Hematopoietic multipotent progenitor cell treated with erythropoietin and hydrocortisone succinate and interleukin-3 and kit ligand, for 17 days (in vitro differentiated cells): ENCODE results near the gene TNS3.

ENCODE experiments used
- DNase-seq: peaks from one replicate; pipeline ENCODE4 v3.0.0-alpha.2; 2015; ENCODE audit warnings: low spot score

Gene TNS3

DNA sequence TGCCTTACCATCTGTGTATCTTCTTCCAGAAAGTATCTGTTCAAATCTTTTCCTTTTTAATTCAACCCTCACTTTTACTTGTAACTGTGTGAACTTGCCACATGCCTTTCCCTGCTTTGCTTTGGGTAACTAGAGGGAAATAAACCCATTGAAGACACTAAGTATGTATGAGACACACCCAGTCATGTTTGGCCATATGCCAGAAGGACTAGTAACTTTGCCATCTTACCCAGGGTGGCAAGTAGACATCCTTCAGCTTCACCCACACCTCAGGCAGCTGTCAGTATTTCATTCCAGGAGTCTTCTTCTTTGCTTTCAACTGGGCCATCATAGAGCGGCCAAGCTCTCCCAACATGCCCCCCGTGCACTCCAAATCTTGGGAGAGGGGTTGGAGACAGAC, 323.1 kb downstream of the TNS3 start:
- DNase-seq, result peak; percentile 66

DNA sequence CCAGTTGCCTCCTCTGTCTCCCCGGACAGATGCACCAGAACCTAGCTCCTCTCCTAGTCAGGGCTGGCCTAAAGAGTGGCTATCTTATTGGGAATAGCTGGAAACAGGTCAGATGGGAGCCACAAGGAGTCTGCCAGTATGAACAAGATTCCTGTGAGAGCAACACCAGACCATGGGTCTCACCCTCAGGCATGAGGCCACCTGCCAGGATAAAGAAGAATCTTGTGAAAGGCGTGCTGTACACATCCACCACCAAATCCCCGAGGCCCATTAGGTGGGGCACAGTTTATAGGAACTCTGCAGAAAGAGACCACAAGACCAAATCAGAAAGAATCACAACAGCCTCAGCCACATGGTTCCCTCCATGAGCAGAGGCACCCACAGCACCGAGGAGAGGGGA, 325.9 kb downstream of the TNS3 start:
- no peak for DNase-seq

DNA sequence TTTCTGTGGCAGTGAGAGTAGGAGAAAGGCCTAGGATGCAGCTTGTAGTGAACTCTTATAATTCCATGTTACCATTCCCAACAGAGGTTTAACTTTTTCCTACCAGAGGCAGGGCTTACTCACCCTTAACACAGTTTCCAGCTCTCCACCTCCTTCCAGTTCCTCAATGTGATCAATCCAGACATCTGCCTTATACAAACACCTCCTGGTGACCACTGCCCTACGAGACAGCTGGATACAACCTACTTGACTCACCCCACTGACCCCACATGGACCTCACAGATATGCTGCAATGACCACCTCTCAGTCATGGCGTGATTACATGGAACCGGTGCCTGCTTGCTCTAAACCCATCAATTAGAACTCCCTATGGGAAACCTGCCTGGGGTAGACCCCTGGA, 326.5 kb downstream of the TNS3 start:
- DNase-seq, result no peak

DNA sequence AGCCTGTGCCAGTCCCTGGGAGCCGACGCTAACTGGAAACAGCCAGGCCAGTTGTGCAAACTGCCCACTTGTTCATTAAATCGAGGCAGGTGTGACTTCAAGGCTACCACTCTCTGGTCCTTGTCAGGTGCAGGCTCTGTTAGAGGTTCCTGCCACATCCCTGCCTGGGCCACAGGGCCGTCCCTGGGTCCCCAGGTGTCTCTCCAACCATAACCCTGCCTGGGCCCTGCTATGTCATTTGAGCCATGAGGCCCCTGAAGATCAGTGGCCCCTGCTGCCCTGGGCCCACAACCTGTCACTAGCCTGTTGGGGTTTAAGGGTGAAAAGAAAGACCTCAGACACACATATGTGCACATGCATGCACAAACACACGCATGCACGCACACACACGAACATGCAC, 326.9 kb downstream of the TNS3 start:
- DNase-seq, result no peak

DNA sequence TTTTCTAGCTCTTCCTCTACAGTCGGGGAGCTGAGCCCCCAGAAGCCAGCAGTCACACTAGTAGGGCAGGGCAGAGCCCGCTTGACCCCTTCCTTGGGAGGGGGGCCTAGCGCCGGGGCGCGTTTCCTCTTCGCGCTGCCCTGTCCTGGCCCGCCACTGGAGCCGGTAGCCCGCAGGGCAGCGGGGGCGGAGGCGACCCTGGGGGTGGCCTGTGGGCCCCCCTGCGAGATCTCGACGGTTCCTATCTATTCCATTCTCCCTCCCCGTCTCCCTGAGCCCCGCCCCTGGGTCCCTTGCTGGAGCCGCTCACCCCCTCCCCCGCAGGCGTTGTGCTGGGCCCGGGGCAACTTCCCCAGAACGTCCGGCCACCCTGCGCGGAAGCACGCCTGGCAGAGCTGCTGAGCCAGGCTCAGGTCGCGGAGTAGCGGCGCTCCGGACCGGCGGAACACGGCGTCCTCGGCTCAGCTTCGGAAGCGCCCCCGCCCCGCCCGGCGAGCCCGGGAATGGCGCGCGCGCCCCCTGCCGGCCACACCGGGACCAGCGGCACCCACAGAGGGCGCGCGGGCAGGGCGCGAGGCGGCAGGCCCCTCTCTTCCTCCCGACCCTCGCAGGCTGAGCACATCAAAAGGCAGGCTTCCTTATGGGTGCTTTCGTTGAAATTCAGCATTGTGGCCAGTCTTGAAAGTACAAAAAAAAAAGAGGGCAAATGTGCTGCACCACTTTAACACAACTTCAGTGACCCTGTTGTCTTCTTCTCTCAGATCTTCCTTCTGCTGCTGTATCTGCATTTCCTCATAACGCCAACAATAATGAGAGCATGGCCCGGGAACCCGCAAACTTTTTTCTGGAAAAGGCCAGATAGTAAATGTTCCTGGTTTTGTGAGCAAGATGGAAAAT, 327.6 kb downstream of the TNS3 start:
- peak; percentile 59 for DNase-seq

DNA sequence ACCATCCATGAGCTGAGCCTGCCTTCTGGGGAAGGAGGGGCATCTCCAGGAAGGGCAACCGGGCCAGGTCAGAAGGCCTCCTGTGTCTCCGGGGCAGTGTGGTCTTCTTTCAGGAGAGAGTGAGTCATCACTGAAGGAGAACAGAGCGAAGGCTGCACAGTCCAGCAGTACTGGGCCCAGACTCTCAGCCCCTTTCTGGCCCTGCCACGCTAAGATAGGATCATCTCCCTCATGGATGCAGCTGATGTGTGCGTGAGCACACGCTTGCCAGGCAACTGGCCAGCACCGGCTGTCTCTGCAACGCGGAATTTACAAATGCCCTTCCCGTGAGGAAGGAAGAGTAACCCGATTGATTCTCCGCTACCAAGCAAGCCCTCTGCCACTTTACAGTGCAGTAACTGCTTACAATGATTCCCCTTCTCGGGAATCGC, 328.2 kb downstream of the TNS3 start:
- no peak for DNase-seq

DNA sequence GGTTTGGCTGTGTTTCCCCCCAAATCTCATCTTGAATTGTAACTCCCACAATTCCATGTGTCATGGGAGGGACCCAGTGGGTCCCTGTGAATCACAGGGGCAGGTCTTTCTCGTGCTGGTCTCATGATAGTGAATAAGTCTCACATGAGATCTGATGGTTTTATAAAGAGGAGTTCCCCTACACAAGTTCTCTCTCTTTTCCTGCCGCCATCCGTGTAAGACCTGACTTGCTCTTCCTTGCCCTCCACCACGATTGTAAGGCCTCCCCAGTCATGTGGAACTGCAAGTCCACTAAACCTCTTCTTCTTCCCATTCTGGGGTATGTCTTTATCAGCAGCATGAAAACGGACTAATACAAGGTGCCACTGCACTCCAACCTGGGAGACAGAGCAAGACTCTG, 329.2 kb downstream of the TNS3 start:
- no peak for DNase-seq

DNA sequence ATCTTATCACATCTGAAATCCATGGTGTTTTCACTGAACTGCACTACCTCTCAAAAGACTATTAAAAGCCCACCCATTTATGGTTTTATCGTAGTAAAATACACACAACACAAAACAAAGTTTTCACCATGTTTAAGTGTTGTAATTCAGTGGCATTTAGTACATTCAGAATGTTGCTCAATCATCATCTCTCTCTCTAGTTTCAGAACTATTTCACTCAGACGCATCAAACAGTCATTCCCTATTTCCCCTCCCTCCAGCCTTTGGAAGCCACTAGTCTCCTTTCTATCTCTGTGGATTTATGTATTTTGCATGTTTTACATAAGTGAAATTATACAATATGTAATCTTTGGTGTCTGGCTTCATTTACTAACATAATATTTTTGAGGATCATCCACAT, 332.6 kb downstream of the TNS3 start:
- no peak for DNase-seq

DNA sequence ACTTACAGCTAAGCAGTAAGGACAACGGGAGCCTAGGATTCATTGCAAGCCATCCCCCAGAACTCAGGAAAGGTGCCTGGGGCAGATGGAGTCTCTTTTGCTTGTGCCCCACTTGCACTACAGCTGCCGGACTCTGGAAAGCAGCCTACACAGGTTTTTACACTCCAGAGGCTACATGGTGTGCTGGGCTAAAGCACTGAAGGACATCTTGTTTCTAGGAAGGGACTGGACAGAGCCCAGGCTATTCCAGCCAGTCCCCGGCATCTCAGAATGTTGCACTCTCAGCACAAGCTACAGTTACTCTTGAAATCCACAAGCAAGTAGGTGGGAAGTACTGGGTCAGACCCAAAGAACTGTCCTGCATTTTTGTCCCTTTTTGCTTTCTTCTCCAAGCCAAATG, 333.1 kb downstream of the TNS3 start:
- no peak for DNase-seq

DNA sequence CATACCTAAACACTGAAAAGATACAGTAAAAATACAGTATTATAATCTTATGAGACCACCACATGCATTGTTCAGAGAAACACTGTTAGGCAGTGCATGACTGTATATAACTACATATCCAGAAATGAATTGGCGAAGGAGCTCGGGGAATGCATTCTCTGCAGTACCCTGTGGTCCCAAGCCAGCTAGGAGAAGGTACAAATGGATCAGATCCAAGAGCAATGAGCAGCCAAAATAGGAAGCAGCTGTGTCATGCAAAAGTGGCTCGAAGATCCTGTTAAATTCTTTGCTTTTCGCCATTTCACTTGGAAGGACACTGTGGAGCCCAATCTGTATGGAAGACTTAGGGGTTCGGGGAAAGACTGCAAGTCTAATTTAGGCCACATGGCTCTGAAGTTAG, 334.8 kb downstream of the TNS3 start:
- no peak for DNase-seq

DNA sequence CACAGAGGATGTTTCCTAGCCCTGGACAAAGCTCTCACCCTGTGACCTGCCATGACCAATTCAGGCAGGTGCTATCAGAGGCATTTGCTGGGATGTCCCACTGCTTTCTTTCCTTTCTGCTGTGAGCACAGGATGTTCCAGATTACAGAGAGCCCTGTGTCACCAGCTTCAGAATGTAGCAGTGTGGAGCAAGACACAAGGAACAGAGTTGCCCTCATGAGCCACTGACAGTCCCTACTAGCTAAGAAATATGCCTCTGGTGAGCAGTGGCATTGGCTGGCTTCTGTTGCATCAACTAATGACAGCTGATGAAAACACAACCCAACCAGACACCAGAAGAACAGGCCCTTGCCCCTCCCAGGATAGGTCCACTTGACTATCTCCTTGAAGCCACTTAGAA, 337.2 kb downstream of the TNS3 start:
- DNase-seq, result no peak

DNA sequence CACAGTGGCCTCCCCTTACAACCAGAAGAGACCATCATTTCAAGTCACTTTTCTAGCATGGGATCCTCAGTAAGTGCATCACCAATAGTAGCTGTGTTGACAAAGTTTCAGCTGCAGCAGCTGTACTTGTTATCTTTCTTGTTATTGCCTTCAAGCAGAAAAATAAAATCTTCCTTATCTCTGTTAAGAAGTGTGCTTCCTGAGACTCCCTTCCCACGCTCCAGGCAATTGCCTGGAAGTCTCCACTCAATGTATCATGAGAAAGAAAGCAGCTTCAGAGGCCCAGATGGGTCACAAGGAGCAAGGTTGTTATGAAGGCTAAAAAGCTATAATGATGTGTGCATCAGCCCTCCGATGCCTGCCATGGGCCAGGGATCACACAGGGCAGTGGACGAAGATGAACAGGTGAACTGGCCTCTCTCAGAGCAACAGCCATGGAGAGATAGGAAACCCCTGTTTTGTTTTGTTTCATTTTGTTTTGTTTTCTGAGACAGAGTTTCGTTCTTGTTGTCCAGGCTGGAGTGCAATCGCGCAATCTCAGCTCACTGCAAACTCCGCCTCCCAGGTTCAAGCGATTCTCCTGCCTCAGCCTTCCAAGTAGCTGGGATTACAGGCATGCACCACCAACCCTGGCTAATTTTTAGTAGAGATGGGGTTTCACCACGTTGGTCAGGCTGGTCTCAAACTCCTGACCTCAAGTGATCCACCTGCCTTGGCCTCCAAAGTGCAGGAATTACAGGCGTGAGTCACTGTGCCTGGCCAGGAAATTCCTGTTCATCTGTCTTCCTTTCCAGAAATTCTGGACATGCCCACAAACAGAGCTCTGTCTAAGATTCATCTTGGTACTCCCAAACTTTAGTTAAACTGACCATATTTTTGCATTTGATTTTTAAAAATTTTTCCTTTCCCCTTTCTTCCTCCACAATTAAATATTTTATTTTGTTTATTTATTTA, 340.5 kb downstream of the TNS3 start:
- DNase-seq, result no peak

DNA sequence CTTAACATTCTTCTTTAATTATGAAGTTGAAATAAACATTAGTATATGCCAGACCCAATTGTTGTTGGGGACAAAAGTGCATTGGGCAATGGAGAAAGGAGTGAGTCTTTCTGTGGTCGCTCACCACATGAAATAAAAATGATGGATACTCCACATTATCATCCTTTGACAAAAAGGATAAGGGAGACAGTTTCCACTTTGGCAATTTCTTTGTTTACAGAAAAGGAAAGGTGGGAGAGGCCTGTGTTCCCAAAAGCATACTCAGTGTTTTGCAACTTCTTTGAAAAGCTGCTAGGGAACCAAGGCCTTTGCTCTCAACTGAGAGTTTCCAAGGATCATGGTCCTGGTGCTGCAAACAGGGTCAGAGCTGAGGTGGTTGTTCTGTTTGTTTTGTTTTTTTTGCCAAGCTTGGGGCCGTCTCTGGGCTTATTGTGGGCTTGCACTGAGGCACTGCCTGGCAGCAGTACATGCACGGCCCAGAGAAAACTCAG, 341.9 kb downstream of the TNS3 start:
- no peak for DNase-seq

DNA sequence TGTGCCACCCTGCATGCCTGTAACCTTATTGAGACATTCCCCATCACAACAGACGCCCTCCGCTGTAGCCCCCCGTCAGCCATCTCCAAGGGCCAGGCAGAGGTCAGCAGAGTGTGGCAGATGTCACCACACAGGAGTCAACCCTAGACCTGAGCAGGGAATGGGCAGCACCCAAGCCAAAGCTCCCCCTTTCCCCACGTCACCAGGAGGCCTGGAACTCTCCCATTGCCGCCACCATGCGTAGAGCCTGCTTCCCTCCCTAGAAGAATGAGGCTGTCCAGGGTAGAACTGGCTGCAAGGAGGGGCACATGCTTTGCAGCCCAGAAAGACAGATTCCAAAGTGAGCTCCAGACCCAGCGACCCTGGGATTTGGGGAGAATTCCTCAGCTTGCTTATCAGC, 342.9 kb downstream of the TNS3 start:
- no peak for DNase-seq

DNA sequence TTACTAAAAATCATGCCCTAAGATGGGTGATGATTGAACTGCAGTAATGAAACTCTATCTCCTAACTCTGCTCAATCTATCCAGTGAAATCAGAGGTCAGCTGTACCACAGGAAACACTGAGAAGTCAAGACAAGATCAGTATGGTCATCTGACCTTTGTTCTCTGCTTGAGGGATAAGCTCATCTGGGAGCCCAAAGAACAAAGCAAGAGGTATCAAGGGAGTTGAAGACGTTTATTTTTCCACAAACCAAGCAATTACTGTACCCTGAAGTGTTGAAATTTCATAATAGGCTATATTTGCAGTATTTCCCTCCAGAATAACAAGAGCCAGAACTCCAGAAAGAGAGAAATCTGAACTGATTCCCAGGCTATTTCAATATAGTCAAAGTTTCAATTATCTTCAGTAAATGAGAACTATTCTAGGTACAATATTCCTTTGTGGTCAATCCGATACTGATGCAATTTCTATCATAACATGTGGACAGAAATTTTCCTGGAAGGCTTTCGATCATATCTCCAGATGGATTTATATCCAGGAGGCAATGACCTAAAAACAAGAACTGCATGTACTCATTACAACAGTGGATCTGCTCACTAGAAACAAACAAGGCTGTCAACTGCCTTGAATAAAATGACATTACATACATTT, 345.3 kb downstream of the TNS3 start:
- DNase-seq, result no peak

DNA sequence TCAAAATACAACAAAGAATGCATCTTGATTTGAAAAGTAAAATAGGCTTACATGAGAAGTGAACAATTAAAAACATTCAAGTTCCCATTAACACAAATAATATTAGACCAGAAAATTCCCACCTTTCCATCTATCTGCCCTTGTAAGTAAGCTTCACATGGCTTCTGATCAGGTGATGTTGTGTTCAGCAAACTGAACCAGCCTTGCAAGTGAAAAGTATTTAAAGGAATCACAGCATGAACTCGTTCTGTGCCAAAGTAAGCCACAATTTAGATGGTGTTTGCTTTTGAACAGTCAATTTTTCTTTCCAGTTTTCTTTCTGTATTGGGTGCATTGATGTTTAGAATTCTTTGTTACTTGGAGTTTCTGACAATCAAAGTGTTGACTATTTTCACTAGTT, 347.9 kb downstream of the TNS3 start:
- DNase-seq, result no peak

DNA sequence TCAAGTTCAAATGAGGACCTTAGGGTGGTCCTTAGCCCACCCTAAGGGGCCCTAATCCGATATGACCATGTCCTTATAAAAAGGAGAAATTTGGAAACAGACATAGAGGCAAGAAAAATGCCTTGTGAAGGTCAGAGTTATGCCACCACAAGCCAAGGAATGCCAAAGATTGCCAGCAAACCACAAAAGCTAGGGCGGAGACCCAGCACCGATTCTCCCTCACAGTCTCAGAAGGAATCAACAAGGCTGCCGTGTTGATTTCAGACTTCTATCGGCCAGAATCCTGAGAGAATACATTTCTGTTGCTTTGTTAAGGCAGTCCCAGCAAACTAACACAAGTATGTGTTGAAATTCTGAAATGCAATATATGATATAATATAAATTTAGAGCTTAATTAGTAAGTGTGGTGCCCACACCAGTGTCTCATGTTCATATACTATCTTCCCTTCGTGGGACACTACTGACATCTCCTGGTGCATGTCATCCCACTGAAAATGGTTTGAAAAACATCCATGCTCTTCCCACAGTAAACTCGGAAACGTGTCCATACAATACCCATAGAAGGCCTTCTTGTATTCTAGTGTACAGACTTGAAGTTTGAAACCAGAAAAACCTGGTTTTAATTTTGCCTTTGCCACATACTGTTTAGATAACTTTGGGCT, 349.0 kb downstream of the TNS3 start:
- no peak for DNase-seq

DNA sequence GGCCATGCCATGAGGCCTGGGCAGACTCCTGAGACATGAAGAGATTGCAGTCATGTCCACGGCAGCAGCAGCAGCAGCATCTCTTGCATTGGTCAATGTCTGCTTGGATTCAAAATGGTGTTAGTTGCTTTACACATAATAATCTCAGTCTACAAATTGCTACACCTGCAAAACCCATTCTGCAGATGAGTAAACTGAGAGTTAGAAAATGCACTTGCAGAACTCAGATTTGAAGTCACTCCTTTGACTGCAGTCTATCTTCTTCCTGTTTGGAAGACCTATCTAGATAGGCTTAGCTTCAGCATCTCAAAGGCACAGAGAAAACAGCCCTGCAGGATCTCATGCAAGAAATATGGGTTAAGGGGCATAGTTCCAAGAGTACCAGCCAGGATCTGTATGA, 350.3 kb downstream of the TNS3 start:
- DNase-seq, result no peak

DNA sequence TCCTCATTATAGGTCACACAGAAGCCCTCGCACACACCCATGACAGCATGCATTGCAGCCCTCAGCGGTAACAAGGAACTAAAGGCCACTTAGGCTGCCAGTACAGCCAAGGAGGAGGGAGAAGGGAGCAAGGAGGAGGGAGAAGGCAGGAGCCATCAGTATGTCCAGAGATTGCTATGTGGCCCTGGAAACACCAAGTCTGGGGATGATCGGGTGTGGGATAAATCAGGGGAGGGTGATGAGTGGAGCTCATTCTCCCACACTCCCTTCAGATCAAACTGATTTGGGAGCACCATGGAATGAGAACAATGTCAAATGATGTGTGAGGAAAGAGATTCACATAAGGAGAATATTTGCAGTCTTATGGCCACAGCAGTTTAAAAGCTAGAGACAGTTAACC, 350.9 kb downstream of the TNS3 start:
- no peak for DNase-seq

DNA sequence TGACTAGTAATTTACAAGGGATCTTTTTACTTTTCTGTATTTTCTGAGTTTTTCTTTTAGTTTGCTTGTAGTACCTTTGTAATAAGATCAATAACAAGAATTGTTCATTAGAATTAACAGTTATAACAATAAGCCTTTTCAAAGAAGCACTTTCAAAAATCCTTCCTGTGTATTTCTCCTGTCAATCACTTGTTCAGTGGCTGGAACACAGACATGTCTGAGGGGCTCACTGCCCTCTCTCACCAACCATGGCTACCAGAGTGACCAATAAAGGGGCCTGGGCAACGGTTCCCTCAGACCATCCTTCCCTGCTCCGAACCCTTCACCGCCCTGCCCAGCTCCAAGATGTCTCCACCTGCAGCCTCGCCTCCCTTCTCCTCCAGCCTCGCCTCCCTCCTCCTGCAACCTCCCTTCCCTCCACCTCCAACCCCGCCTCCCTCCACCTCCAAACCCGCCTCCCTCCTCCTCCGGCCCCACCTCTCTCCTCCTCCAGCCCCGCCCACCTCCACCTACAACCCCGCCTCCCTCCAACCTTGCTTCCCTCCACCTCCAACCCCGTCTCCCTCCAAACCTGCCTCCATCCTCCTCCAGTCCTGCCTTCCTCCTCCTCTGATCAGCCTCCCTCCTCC, 353.4 kb downstream of the TNS3 start:
- DNase-seq, result no peak

DNA sequence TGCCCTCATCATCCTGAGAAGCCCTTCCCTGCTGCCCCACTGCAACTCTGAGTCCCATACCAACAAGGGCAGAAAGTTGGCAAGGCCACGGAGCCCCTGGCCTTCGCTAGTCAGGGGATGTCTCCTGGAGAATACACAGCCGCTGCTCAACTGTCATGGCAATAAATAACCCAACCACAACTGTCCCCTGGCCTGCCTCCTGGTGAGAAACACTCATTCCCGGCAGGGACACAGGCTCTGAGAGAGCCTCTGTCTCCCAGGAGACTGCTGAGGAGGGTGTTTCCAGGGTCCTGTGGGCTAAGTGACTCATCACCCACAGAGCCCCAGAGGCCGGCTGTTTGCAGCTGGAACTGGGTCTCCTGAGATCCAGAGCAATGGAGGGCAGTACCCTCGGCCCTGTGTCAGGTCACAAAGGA, 354.1 kb downstream of the TNS3 start:
- no peak for DNase-seq
